Activated CD8-positive, alpha-beta memory T cell treated with anti-CD3 and anti-CD28 coated beads for 4 hours (primary cell): ENCODE measurements around the gene P3H4.

ENCODE experiments used
- DNase-seq, 2 donors: peaks; one replicate each; pipeline ENCODE4 v3.0.0-alpha.2; 2020; ENCODE audit warnings: low read depth in 2 of 2

Gene P3H4

DNA sequence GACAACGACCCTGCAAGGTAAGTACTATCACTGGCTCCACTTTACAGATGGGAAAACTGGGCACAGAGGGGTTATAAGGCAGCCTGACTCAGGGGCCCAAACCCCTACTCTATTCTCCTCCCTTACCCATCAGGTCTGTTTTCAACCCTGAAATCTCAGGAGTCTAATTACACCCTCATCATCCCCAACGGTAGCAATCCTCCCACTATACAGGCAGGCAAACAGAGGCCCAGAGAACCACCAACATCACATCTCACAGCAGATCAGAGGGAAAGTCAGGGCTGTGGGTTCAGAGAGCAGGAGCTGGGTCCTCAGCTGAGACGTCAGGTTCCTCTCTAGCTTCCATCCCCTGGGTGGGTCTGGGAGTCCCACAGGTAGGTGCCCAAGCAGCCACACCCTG lies 41.8 kb downstream of the P3H4 start:
- no peak for DNase-seq

DNA sequence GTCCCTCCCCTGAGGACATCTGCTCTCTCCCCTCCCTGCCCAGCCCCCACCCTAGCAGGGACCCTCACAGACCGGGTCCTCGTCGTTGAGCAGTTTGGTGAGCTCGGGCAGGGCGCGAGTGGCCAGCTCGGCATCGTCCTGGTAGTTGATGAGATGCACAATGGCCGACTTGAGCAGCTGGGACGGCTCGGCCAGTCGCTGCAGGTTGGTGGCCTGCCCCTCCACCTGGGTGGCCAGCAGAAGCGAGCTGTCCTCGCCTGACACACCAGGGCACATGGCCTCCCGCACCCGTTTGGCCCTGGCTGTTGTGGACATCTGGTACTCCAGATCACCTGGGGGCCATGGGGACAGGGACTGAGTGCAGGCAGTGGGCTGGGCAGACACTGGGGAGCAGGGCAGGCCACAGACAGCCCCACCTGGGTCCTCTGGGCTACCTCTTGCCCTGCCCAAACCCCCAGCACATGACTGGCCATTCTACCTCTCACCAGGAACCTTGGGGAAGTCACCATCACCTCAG lies 42.3 kb downstream of the P3H4 start:
- DNase-seq, result no peak

DNA sequence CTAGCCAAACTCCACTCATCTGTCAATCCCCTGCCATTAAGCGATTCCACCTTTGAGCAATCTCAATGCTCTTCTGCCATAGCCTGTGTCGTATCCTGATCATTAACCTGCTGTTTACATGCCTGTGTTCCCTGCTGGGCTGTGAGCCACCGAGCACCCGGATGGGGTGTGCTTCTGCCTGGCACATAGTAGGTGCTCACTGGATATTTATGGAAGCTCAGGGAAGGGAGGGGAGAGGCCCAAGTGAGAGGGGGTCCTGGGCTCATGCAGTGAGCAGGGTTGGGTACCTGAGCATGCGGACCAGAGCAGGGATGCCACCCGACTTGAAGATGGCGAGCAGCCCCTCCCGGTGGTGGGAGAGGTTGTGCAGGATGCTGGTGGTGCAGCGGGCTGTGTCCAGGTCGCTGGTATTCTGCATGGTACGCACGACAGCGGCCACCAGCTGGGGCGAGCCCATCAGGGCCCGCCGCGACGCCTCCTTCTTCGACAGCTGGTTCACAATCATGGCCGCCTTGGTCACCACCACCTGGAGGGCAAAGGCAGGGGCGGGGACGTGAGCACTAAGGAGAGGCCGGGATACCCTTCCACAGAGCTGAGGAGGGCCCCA lies 43.0 kb downstream of the P3H4 start:
- DNase-seq, result no peak

DNA sequence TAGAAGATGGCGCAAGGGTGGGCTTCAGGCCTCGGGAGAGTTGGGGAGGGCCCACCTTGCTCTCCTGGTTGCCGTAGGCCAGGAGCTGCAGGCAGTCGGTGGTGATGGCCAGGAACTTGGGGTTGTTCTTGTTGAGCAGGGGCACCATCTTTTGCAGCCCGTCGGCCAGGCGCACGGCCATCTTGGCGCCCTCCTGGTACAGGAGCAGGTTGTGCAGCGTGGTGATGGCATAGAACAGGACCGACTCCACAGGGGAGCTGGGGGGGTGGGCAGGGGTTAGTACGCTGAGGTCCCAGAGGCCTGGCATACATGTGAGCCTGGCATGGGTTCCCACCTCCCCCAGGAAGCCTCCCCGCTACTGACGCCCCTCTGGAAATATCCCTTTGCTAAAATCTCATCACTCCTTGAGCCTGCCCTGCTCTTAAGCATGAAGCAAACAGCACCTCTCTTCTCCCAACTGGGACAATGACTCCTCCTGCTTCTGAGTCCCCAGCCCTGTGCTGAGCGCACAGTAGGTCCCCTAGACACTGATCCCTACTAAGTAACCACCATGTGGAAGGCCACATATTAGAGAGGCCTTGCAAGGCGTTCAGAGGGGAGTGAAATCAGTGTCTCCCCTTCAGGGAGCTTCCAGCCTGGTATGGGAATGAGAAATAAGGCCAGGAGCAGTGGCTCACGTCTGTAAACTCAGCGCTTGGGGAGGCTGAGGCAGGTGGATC lies 44.3 kb downstream of the P3H4 start:
- DNase-seq, result no peak

DNA sequence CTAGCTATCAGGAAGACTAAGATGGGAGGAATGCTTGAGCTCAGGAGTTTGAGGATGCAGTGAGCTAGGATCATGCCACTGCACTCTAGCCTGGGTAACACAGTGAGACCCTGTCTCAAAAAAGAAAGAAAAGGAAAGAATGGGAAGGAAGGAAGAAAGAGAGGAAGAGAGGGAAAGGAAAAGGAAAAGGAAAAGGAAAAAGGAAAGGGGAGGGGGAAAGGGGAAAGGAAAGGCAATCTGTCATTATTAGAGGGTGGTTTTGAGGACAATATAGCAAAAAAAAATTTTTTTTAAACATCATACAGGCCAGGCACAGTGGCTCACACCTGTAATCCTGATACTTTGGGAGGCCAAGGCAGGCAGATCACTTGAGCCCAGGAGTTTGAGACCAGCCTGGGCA lies 45.6 kb downstream of the P3H4 start:
- DNase-seq, result no peak

DNA sequence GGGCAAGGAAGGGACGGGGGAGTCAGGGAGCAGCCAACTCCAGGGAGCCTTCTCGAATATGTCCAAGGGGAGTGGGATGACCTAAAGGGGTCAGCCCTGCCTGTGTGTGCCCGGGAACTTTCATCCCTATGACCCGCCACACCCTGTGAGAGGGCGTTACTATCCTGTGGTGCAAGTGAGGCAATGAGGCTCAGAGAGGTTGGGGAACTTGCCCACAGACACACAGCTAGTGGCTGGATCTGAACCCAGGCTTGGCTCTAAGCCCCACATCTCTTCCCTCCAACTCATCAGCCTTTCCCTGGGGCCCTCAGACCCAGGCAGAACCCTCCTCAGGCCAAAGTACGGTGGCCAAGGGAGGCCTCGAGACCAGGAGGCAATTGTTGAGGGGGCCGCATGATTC lies 48.4 kb downstream of the P3H4 start:
- no peak for DNase-seq

DNA sequence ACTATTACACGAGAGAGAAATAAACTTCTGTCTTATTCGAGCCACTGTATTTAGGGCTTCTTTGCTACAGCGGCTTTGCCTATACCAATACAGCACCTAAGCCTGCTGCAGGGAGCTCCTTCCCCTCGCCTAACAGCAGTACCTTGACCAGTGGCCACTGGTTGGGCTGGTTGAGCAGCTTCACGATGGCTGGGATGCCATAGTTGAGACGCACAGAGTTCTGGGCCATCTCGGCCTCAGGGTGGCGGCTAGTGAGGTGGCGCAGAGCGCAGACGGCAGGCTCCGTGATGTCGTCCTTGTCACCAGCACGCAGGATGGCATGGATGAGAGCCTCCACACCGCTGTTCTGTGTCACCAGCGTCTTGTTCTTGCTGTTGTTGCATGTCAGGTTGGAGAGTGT lies 48.9 kb downstream of the P3H4 start:
- DNase-seq, result no peak

DNA sequence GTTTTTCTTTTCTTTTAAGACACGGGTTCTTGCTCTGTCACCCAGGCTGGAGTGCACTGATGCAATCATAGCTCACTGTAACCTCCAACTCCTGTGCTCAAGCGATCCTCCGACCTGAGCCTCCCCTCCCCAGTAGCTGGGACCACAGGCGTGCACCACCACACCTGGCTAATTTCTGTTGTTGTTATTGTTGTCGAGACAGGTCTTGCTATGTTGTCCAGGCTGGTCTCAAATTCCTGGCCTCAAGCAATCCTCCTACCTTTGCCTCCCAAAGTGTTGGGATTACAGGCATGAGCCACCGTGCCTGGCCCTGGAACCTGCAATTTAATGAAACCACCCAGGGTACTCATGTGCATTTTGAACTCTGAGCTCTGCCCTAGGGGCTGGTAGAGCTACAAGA lies 49.4 kb downstream of the P3H4 start:
- no peak for DNase-seq

DNA sequence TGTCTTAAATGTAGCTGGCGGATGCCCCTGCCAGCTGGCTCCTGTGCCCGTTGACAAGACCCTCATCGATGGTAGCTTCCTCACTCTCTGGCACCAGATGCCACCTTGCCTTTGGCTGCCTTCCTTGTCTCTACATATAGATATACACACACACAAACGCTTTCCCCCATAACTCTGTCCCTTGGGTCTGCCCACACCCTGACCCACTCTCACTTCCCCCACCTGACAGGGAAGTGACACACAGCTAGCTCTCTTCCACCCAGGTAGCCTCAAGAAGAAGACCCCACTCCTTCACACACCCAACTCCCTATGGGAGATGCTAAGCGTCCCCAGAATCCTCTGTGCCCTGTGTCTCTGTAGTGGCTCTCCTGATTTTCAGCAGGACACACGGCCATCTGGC lies 50.9 kb downstream of the P3H4 start:
- no peak for DNase-seq

DNA sequence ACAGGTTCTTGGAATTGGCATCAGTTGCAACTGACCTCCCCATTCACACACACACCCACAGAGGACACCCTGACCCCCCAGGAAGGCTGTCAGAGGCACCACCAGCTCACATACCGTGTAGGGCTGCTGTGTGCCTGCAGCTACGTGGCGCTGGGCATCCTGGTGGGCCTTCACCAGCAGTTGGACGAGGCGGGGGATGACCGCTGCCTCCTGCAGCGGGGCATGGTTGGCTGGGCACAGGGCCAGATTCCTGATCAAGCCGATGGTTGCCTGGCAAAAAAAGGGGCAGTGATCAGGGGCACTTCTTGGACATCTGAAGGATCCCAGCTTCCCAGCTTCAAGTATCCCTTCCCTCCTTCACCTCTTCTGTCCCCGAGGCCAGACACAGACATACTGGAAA lies 53.1 kb downstream of the P3H4 start:
- no peak for DNase-seq

DNA sequence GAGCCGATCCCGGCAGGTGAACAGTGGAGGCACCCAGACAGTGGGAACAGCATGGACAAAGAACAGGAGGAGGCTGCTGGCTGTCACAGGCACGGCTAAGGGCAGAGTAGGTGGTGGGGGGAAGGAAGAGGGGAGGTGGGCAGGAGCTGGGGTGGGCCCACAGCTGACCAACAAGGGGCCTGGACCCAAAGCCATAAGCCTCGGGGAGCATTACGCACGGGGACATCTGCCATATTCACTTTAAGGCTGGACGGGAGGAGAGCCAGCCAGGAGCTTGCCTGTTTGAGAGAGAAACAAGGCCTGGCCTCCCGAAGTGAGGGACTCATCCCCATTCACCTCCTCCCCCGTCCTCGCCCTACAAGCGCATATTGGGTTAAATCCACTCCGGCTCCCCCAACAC lies 57.7 kb downstream of the P3H4 start:
- no peak for DNase-seq
